IMR-90 (cell line): ENCODE measurements around the gene CTNNA2. TPM values are rescaled to one million over a fixed set of nuclear protein-coding genes. Genes with fewer than 3 reads are reported as not detected.

Experiments
- ATAC-seq: fragments of 200-7000 bp; cut with Tn5 transposase; 2 replicates; pipeline ENCODE4 v1.9.1; 2020; ENCODE audit warnings: low read depth, mild to moderate bottlenecking, moderate library complexity
- BruUV-seq: library from RNA; stranded (reverse); fragments of 400-500 nt; replicated peaks from 2 replicates; lab custom pipeline; 2021; lab: Mats Ljungman, UMichigan
- CTCF ChIA-PET: fragments of 300-600 bp; formaldehyde crosslinking; extraction: SDS; loops from one replicate; lab custom pipeline; 2021; ENCODE audit warnings: antibody characterized with exemption; lab: Yijun Ruan, JAX
- POLR2A ChIA-PET: fragments of 300-600 bp; sonication (Branson Sonifier 250); formaldehyde crosslinking; loops from one replicate; lab custom pipeline; 2022; ENCODE audit warnings: antibody characterized with exemption; ENCODE audit not compliant: unreplicated experiment; lab: Charles Lee
- DNase-seq: peaks from one replicate; pipeline ENCODE4 v3.0.0; 2013
- H2AFZ ChIP-seq: replicated peaks from 2 replicates; pipeline ENCODE3; 2013; ENCODE audit warnings: low read length, mild to moderate bottlenecking; ENCODE audit not compliant: poor library complexity
- H2AK5ac ChIP-seq: 2 replicates; pipeline ENCODE4 v1.6.1; 2013; ENCODE audit warnings: low read depth, low read length, inconsistent platforms
- H2AK9ac ChIP-seq: replicated peaks from 2 replicates; pipeline ENCODE3; 2013; ENCODE audit warnings: mild to moderate bottlenecking, low read depth, low read length, moderate library complexity; ENCODE audit not compliant: poor library complexity
- H2BK120ac ChIP-seq: 2 replicates; pipeline ENCODE4 v1.6.1; 2013; ENCODE audit warnings: low read depth, low read length, inconsistent platforms
- H2BK15ac ChIP-seq: 3 replicates; pipeline ENCODE4 v1.6.1; 2013; ENCODE audit warnings: low read depth, low read length, inconsistent platforms
- H2BK20ac ChIP-seq: 2 replicates; pipeline ENCODE4 v1.6.1; 2013; ENCODE audit warnings: low read depth, mild to moderate bottlenecking, inconsistent platforms, low read length, moderate library complexity
- H2BK5ac ChIP-seq: 2 replicates; pipeline ENCODE4 v1.6.1; 2013; ENCODE audit warnings: mild to moderate bottlenecking, low read depth, low read length, inconsistent platforms; ENCODE audit not compliant: poor library complexity, severe bottlenecking
- H3K14ac ChIP-seq: replicated peaks from 2 replicates; pipeline ENCODE4 v1.6.1; 2013; ENCODE audit warnings: low read depth, low read length, inconsistent platforms
- H3K18ac ChIP-seq: 2 replicates; pipeline ENCODE4 v1.6.1; 2013; ENCODE audit warnings: low read depth, low read length, control low read depth
- H3K23ac ChIP-seq: 2 replicates; pipeline ENCODE4 v1.6.1; 2013; ENCODE audit warnings: low read depth, low read length, inconsistent platforms
- H3K27ac ChIP-seq: 2 replicates; pipeline ENCODE4 v1.5.1; 2013; ENCODE audit warnings: mild to moderate bottlenecking, control low read depth, low read length; ENCODE audit not compliant: insufficient read depth
- H3K27me3 ChIP-seq: 2 replicates; pipeline ENCODE4 v1.6.1; 2013; ENCODE audit warnings: low read length; ENCODE audit not compliant: control insufficient read depth, insufficient read depth
- H3K36me3 ChIP-seq: 2 replicates; pipeline ENCODE4 v1.6.1; 2013; ENCODE audit warnings: low read length, mixed read lengths; ENCODE audit not compliant: control insufficient read depth, insufficient read depth
- H3K4ac ChIP-seq: 2 replicates; pipeline ENCODE4 v1.6.1; 2013; ENCODE audit warnings: low read depth, low read length, inconsistent platforms
- H3K4me1 ChIP-seq: 2 replicates; pipeline ENCODE4 v1.6.1; 2013; ENCODE audit warnings: low read length, mixed read lengths; ENCODE audit not compliant: control insufficient read depth, insufficient read depth
- H3K4me2 ChIP-seq: 2 replicates; pipeline ENCODE4 v1.6.1; 2013; ENCODE audit warnings: low read depth, mild to moderate bottlenecking, control low read depth, low read length, moderate library complexity
- H3K4me3 ChIP-seq: 2 replicates; pipeline ENCODE4 v1.5.1; 2013; ENCODE audit warnings: low read depth, mild to moderate bottlenecking, control low read depth, low read length, moderate library complexity; ENCODE audit not compliant: insufficient read depth
- H3K56ac ChIP-seq: 2 replicates; pipeline ENCODE4 v1.6.1; 2013; ENCODE audit warnings: low read length, inconsistent platforms; ENCODE audit not compliant: insufficient read depth; ENCODE audit errors: extremely low read depth
- H3K79me1 ChIP-seq, 2 experiments: 2 replicates each; pipeline ENCODE4 v1.6.1; 2013; ENCODE audit warnings: low read length in 2 of 2, inconsistent platforms in 1 of 2, low read depth in 1 of 2
- H3K9ac ChIP-seq: 2 replicates; pipeline ENCODE4 v1.6.1; 2013; ENCODE audit warnings: low read depth, low read length, control low read depth
- H3K9me1 ChIP-seq: 2 replicates; pipeline ENCODE4 v1.6.1; 2013; ENCODE audit warnings: low read length, inconsistent platforms; ENCODE audit not compliant: insufficient read depth
- H3K9me3 ChIP-seq: 2 replicates; pipeline ENCODE4 v1.6.1; 2013; ENCODE audit warnings: low read length; ENCODE audit not compliant: control insufficient read depth, insufficient read depth
- H4K20me1 ChIP-seq: 2 replicates; pipeline ENCODE4 v1.6.1; 2013; ENCODE audit warnings: low read length, inconsistent platforms; ENCODE audit not compliant: insufficient read depth
- H4K5ac ChIP-seq: 2 replicates; pipeline ENCODE4 v1.6.1; 2013; ENCODE audit warnings: mild to moderate bottlenecking, low read depth, low read length, control low read depth
- H4K8ac ChIP-seq, 2 experiments: 2 replicates each; pipeline ENCODE4 v1.6.1; 2013; ENCODE audit warnings: low read depth in 2 of 2, low read length in 2 of 2, control low read depth in 1 of 2, inconsistent platforms in 1 of 2
- H4K91ac ChIP-seq: 2 replicates; pipeline ENCODE4 v1.6.1; 2013; ENCODE audit warnings: low read depth, low read length, inconsistent platforms; ENCODE audit not compliant: insufficient read depth
- BHLHE40 ChIP-seq: fragments of 150-350 bp; IDR thresholded peaks from 2 replicates; pipeline ENCODE4 v1.6.1; 2016; ENCODE audit warnings: mild to moderate bottlenecking, low read depth, low read length
- CEBPB ChIP-seq: IDR thresholded peaks from 2 replicates; pipeline ENCODE4 v1.6.1; 2012; ENCODE audit warnings: low read depth, low read length, improper control_type of control experiment
- CHD1 ChIP-seq: IDR thresholded peaks from 2 replicates; pipeline ENCODE4 v1.6.1; 2012; ENCODE audit warnings: low read depth, low read length, improper control_type of control experiment
- FOS ChIP-seq: fragments of 150-350 bp; IDR thresholded peaks from 2 replicates; pipeline ENCODE4 v1.6.1; 2016; ENCODE audit warnings: low read depth, low read length
- MAFK ChIP-seq: IDR thresholded peaks from 2 replicates; pipeline ENCODE4 v1.6.1; 2012; ENCODE audit warnings: low read depth, low read length, improper control_type of control experiment
- MAZ ChIP-seq: IDR thresholded peaks from 2 replicates; pipeline ENCODE4 v1.6.1; 2012; ENCODE audit warnings: low read depth, mild to moderate bottlenecking, low read length, improper control_type of control experiment, moderate library complexity, borderline replicate concordance
- MXI1 ChIP-seq: IDR thresholded peaks from 2 replicates; pipeline ENCODE4 v1.6.1; 2012; ENCODE audit warnings: low read depth, mild to moderate bottlenecking, low read length, moderate library complexity, borderline replicate concordance
- NFE2L2 ChIP-seq: fragments of 150-350 bp; IDR thresholded peaks from 2 replicates; pipeline ENCODE4 v1.6.1; 2016; ENCODE audit warnings: low read depth, mild to moderate bottlenecking, low read length
- POLR2A ChIP-seq: IDR thresholded peaks from 2 replicates; pipeline ENCODE4 v1.6.1; 2012; ENCODE audit warnings: mild to moderate bottlenecking, low read depth, low read length
- RCOR1 ChIP-seq: IDR thresholded peaks from 2 replicates; pipeline ENCODE4 v1.6.1; 2012; ENCODE audit warnings: mild to moderate bottlenecking, low read length, improper control_type of control experiment; ENCODE audit not compliant: insufficient replicate concordance
- RFX5 ChIP-seq: IDR thresholded peaks from 2 replicates; pipeline ENCODE4 v1.8.0; 2012; ENCODE audit warnings: low read depth, mild to moderate bottlenecking, low read length, moderate library complexity
- SMC3 ChIP-seq: fragments of 150-350 bp; IDR thresholded peaks from 2 replicates; pipeline ENCODE4 v1.6.1; 2016; ENCODE audit warnings: low read depth, mild to moderate bottlenecking, antibody characterized with exemption, low read length, moderate library complexity
- USF2 ChIP-seq: fragments of 150-350 bp; IDR thresholded peaks from 2 replicates; pipeline ENCODE4 v1.6.1; 2017; ENCODE audit warnings: mild to moderate bottlenecking, antibody characterized with exemption, low read length, low read depth
- WGBS, 2 experiments: methylation state at CpG; one replicate each; pipeline versions ENCODE4 v1.1.5 to v1.1.7; 2013; ENCODE audit warnings: missing lambda C conversion rate in 2 of 2; ENCODE audit not compliant: insufficient read length in 1 of 2; ENCODE audit errors: extremely low coverage in 2 of 2; 5-methylcytosine and 5-hydroxymethylcytosine counted together
- dilution Hi-C: fragments of 300-500 bp; cut with HindIII; formaldehyde crosslinking; loops from one replicate; pipeline ENCODE4 v1.14.3; 2018; ENCODE audit warnings: low sequenced_read_pairs; ENCODE audit not compliant: unreplicated experiment
- in situ Hi-C: fragments of 300-500 bp; cut with MboI; formaldehyde crosslinking; loops from 3 replicates; pipeline ENCODE4 v1.14.3; 2019; ENCODE audit warnings: low sequenced_read_pairs, inconsistent platforms, mixed read lengths
- intact Hi-C: fragments of 100-400 bp; cut with micrococcal nuclease; formaldehyde crosslinking; loops from 2 replicates; pipeline ENCODE4 v1.10.0; 2022
- polyA plus RNA-seq, 3 experiments: library from polyadenylated mRNA; depleted of rRNA; stranded (reverse); fragments of >200 nt; gene quantifications; 2 replicates each; pipeline ENCODE4 v1.2.3, GENCODE V29; 2012; ENCODE audit warnings: low replicate concordance in 1 of 3
- total RNA-seq: library from RNA; depleted of rRNA; stranded (reverse); fragments of >200 nt; gene quantifications from 2 replicates; pipeline ENCODE4 v1.2.3, GENCODE V29; 2012
- TF ChIP-seq, protein P1 (sequence below): fragments of 150-350 bp; IDR thresholded peaks from 2 replicates; pipeline ENCODE4 v1.6.1; 2016; ENCODE audit warnings: low read depth, mild to moderate bottlenecking, low read length, moderate library complexity, borderline replicate concordance

Gene CTNNA2
- total and polyA plus RNA-seq, 2 of the 4 experiments (the other 2 are of a cell fraction): not detected

DNA sequence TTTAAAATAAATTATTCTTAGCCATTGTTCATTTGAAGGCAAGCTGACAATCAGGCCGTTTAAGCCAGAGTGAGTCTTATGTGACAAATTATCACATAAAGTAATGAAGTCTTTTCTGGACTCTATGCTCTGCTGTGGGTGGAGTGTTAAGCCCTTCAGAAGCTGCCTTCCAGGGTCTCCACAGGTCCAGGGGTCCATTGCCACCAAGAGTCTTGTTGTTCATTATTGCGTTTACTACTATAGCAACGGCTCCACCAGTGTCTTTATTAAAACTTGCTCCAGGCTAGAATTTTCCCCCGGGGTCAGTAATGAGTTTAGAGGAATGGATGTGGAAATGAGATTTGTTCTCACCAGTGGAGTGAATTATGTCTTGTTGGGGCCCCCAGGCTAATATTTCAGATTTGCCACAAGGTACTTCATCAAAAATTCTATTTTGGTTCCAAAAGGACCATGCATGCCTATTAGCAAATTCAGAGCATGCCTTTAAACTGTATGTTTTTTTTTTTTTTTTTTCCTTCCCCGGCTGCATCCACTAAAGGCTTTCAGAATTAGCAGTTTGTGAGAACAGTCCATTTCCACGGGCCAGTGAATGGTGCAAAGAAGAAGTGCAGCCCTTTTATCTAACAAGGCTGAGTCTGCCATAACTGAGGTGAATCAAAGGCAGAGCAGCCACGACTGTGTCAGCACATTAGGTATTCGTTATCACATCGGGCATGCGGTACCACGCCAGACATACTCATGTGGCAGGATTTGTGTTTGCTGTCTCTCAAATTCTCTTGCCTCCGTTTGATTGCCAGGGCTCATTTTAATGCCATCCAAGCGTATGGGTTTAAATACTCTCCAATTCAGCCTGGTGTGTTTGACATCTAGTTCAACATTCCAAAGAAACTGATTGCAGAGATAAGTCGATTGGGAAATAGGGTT lies 817.9 kb downstream of the CTNNA2 start:
- no peak for TF ChIP-seq CHD1
- TF ChIP-seq SMC3: no peak
- no peak for TF ChIP-seq USF2
- no peak for TF ChIP-seq POLR2A
- TF ChIP-seq MAZ: no peak
- TF ChIP-seq CEBPB: no peak
- no peak for TF ChIP-seq RFX5
- TF ChIP-seq, protein P1, sequence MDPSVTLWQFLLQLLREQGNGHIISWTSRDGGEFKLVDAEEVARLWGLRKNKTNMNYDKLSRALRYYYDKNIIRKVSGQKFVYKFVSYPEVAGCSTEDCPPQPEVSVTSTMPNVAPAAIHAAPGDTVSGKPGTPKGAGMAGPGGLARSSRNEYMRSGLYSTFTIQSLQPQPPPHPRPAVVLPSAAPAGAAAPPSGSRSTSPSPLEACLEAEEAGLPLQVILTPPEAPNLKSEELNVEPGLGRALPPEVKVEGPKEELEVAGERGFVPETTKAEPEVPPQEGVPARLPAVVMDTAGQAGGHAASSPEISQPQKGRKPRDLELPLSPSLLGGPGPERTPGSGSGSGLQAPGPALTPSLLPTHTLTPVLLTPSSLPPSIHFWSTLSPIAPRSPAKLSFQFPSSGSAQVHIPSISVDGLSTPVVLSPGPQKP: no peak
- no peak for TF ChIP-seq MAFK
- no peak for TF ChIP-seq NFE2L2
- no peak for TF ChIP-seq BHLHE40
- TF ChIP-seq FOS: no peak
- no peak for TF ChIP-seq RCOR1
- no peak for TF ChIP-seq MXI1
- WGBS, 2 experiments: 60% methylated on average over 3 of the region's 14 CpGs; no CpG with 5 or more reads in 1 of the 2 experiments
- Histone ChIP-seq H3K4me2 (no peak overlapping the region), H3K4ac (no peak overlapping the region), H3K36me3 (no peaks in the 10 kb centered on the region), H4K8ac (no peak overlapping the region), H3K56ac (no peak overlapping the region), H2BK20ac (no peak overlapping the region), H2BK15ac (no peak overlapping the region), H2AK9ac (no peak overlapping the region), H3K9me3 (no peaks in the 10 kb centered on the region), H2BK5ac (no peak overlapping the region), H3K27ac (no peak overlapping the region), H3K79me1 (no peaks in the 10 kb centered on the region), H3K23ac (no peak overlapping the region), H4K5ac (no peak overlapping the region), H3K4me1 (no peaks in the 10 kb centered on the region), H3K9me1 (no peaks in the 10 kb centered on the region), H4K91ac (no peak overlapping the region), H4K20me1 (no peaks in the 10 kb centered on the region), H2BK120ac (no peak overlapping the region), H3K4me3 (no peak overlapping the region), H3K18ac (no peak overlapping the region), H3K27me3 (no peaks in the 10 kb centered on the region), H3K14ac (no peak overlapping the region), H2AK5ac (no peak overlapping the region), H2AFZ (no peak overlapping the region), H3K9ac (no peak overlapping the region)
- BruUV-seq: no TSS peak
- in situ Hi-C loops (no loop called here), intact Hi-C loops (no loop called here), dilution Hi-C loops (no loop called here)
- no peak for ATAC-seq
- POLR2A ChIA-PET: no interaction called here
- CTCF ChIA-PET: interaction anchor here (0.6 kb wide), 1 partner anchor 448 kb away, joined by 3 read pairs; no protein-coding TSS in a partner anchor
- no peak for DNase-seq
